ENCODE measurements around the gene NAA40. TPM values are rescaled to one million over a fixed set of nuclear protein-coding genes. Genes with fewer than 3 reads are reported as not detected.

The NAA40 gene
- total RNA-seq, 1 experiment from 2014 or later: 44.4 TPM

DNA sequence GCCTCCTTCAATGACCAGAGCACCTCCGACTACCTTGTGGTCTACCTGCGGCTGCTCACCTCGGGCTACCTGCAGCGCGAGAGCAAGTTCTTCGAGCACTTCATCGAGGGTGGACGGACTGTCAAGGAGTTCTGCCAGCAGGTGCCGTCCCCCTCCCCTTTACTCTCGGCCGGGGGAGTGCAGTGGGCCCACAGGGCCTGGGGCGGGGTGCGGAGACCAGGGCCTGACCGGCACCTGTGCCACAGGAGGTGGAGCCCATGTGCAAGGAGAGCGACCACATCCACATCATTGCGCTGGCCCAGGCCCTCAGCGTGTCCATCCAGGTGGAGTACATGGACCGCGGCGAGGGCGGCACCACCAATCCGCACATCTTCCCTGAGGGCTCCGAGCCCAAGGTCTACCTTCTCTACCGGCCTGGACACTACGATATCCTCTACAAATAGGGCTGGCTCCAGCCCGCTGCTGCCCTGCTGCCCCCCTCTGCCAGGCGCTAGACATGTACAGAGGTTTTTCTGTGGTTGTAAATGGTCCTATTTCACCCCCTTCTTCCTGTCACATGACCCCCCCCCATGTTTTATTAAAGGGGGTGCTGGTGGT is 58.4 kb downstream of the NAA40 start:
- Histone ChIP-seq H2AFZ (ENCODE audit: low read length) (no peak overlapping the region), H4K20me1 (ENCODE audit: control insufficient read depth, insufficient read depth, insufficient read length) (no peaks in the 10 kb centered on the region)

More for the DNA sequence above, 58.4 kb downstream of the NAA40 start:
- H2AK5ac ChIP-seq (ENCODE audit: insufficient read length, low read length): no peak overlapping the region
- H4K5ac ChIP-seq (ENCODE audit: insufficient read length, low read depth, low read length): no peak overlapping the region
- H3T11ph ChIP-seq (ENCODE audit: low read length): no peak overlapping the region
- H3K9ac ChIP-seq (ENCODE audit: extremely low read depth, insufficient read length, low read length): no peak overlapping the region
- H2BK5ac ChIP-seq (ENCODE audit: insufficient read length, low read length): no peak overlapping the region
- no peaks in the 10 kb centered on the region for H3K4me1 ChIP-seq (ENCODE audit: insufficient read depth, low read length)
- no peak overlapping the region for H3K14ac ChIP-seq (ENCODE audit: insufficient read depth, low read length)
- no peak overlapping the region for H4K91ac ChIP-seq (ENCODE audit: insufficient read length, low read depth, low read length)
- TF ChIP-seq, protein P1, sequence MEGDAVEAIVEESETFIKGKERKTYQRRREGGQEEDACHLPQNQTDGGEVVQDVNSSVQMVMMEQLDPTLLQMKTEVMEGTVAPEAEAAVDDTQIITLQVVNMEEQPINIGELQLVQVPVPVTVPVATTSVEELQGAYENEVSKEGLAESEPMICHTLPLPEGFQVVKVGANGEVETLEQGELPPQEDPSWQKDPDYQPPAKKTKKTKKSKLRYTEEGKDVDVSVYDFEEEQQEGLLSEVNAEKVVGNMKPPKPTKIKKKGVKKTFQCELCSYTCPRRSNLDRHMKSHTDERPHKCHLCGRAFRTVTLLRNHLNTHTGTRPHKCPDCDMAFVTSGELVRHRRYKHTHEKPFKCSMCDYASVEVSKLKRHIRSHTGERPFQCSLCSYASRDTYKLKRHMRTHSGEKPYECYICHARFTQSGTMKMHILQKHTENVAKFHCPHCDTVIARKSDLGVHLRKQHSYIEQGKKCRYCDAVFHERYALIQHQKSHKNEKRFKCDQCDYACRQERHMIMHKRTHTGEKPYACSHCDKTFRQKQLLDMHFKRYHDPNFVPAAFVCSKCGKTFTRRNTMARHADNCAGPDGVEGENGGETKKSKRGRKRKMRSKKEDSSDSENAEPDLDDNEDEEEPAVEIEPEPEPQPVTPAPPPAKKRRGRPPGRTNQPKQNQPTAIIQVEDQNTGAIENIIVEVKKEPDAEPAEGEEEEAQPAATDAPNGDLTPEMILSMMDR (conservative IDR thresholded peaks at IDR 0.05): no peak
- Mint-ChIP-seq H3K4me3 (no peak overlapping the region; a peak in 1 of 5 replicates), H3K27me3 (ENCODE audit: low read depth) (peaks cover 14% of the 10 kb centered on the region), H3K36me3 (ENCODE audit: insufficient read depth in 1 of 3, low read depth in 3 of 3) (peaks cover 19 to 52% (median 50%) of the 10 kb centered on the region in 3 experiments), H3K9me3 (no peaks in the 10 kb centered on the region), H3K27ac (peak overlapping the region in 1 of 3 experiments; percentile 83; a peak in 2 of 7 replicates), H3K4me1 (peaks cover 7 to 13% of the 10 kb centered on the region in 2 experiments)
- H3K18ac ChIP-seq (ENCODE audit: insufficient read length, low read depth, low read length): no peak overlapping the region
- no peak overlapping the region for H2BK15ac ChIP-seq (ENCODE audit: low read depth, low read length)
- no peak overlapping the region for H3K27ac ChIP-seq (ENCODE audit: insufficient read length, low read depth, low read length)
- peaks cover 3% of the 10 kb centered on the region; the same call in 1 of the 2 replicates for H3K27me3 ChIP-seq (ENCODE audit: insufficient read depth, low read length)
- H3K23me2 ChIP-seq (ENCODE audit: insufficient read length, low read depth, low read length, poor library complexity, severe bottlenecking): peaks cover 11% of the 10 kb centered on the region
- DNase-seq: no peak
- no peaks in the 10 kb centered on the region for H3K79me1 ChIP-seq (ENCODE audit: insufficient read depth, low read depth, low read length, poor library complexity, severe bottlenecking)
- no peak overlapping the region for H2BK20ac ChIP-seq (ENCODE audit: low read depth, low read length, poor library complexity, severe bottlenecking)
- no peak overlapping the region for H4K8ac ChIP-seq (replicated peaks; ENCODE audit: insufficient read length, low read depth, low read length)
- no peak overlapping the region for H2BK120ac ChIP-seq (ENCODE audit: low read depth, low read length, poor library complexity, severe bottlenecking)
- no peaks in the 10 kb centered on the region for H3K79me2 ChIP-seq (ENCODE audit: insufficient read depth, low read length)
- no peak overlapping the region for H3K56ac ChIP-seq (ENCODE audit: insufficient read length, low read depth, low read length)
- H3K4ac ChIP-seq (ENCODE audit: low read depth, low read length): no peak overlapping the region
- H3K4me2 ChIP-seq (ENCODE audit: insufficient read depth, insufficient read length, low read length): no peak overlapping the region
- no CpG with 5 or more reads among the region's 27 CpGs for WGBS (ENCODE audit: extremely low coverage, insufficient read length, low lambda C conversion rate)
- no peaks in the 10 kb centered on the region for H3K9me3 ChIP-seq (ENCODE audit: control insufficient read depth, low read depth, low read length)
- no peak overlapping the region for H2BK12ac ChIP-seq (ENCODE audit: insufficient read length, low read depth, low read length)
- no peak overlapping the region for H3K23ac ChIP-seq (ENCODE audit: insufficient read length, low read depth, low read length)

Measured in H9 (cell line).